Astrocyte (in vitro differentiated cells and primary cell): ENCODE data around the gene METTL8. TPM values are rescaled to one million over a fixed set of nuclear protein-coding genes. Genes with fewer than 3 reads are reported as not detected.
"Not testable (repeated sequence)": the region's sequence is repeated elsewhere in the genome, so short reads cannot be mapped to it uniquely, and the experiment has no call there.

Experiments used
- DNase-seq: peaks from one replicate; pipeline ENCODE4 v3.0.0-alpha.2; 2010; ENCODE audit warnings: low read depth
- FAIRE-seq: peaks from 2 replicates; lab custom pipeline; 2011; peaks lifted over from hg19 to GRCh38; lab: Jason Lieb, UNC
- H2AFZ ChIP-seq: 2 replicates; pipeline ENCODE4 v1.6.0; 2012; ENCODE audit warnings: low read depth, low read length, inconsistent platforms
- H3K27ac ChIP-seq: 2 replicates; pipeline ENCODE4 v1.5.1; 2011; ENCODE audit warnings: low read depth, low read length, inconsistent platforms
- H3K27me3 ChIP-seq: 2 replicates; pipeline ENCODE4 v1.6.0; 2011; ENCODE audit warnings: low read length, inconsistent platforms; ENCODE audit not compliant: insufficient read depth
- H3K36me3 ChIP-seq: 2 replicates; pipeline ENCODE4 v1.5.1; 2011; ENCODE audit warnings: low read length, inconsistent platforms; ENCODE audit not compliant: insufficient read depth
- H3K4me1 ChIP-seq: 2 replicates; pipeline ENCODE4 v1.5.1; 2011; ENCODE audit warnings: low read length, inconsistent platforms; ENCODE audit not compliant: insufficient read depth
- H3K4me2 ChIP-seq: 2 replicates; pipeline ENCODE4 v1.6.0; 2012; ENCODE audit warnings: low read length, inconsistent platforms
- H3K4me3 ChIP-seq: 2 replicates; pipeline ENCODE4 v1.5.1; 2011; ENCODE audit warnings: low read depth, mild to moderate bottlenecking, low read length, inconsistent platforms; ENCODE audit not compliant: insufficient read depth
- H3K79me2 ChIP-seq: 2 replicates; pipeline ENCODE4 v1.6.0; 2012; ENCODE audit warnings: mild to moderate bottlenecking, low read length, inconsistent platforms; ENCODE audit not compliant: insufficient read depth
- H3K9ac ChIP-seq: 2 replicates; pipeline ENCODE4 v1.6.0; 2012; ENCODE audit warnings: mild to moderate bottlenecking, low read length, inconsistent platforms
- H3K9me3 ChIP-seq: 2 replicates; pipeline ENCODE4 v1.5.1; 2012; ENCODE audit warnings: low read depth, mild to moderate bottlenecking, low read length, inconsistent platforms; ENCODE audit not compliant: insufficient read depth
- H4K20me1 ChIP-seq: 2 replicates; pipeline ENCODE4 v1.6.0; 2012; ENCODE audit warnings: low read length, inconsistent platforms; ENCODE audit not compliant: insufficient read depth
- H3K27ac Mint-ChIP-seq: one replicate; pipeline ENCODE4 v1.8.0; 2021; ENCODE audit warnings: mild to moderate bottlenecking, mixed read lengths; ENCODE audit not compliant: unreplicated experiment
- H3K27me3 Mint-ChIP-seq: one replicate; pipeline ENCODE4 v1.8.0; 2021; ENCODE audit warnings: low read depth, mixed read lengths; ENCODE audit not compliant: unreplicated experiment
- H3K36me3 Mint-ChIP-seq: one replicate; pipeline ENCODE4 v1.8.0; 2021; ENCODE audit warnings: low read depth, mixed read lengths; ENCODE audit not compliant: unreplicated experiment
- H3K4me1 Mint-ChIP-seq: one replicate; pipeline ENCODE4 v1.8.0; 2021; ENCODE audit warnings: low read depth, mixed read lengths; ENCODE audit not compliant: unreplicated experiment
- H3K4me3 Mint-ChIP-seq: one replicate; pipeline ENCODE4 v1.8.0; 2021; ENCODE audit warnings: mild to moderate bottlenecking, moderate library complexity, mixed read lengths; ENCODE audit not compliant: unreplicated experiment
- H3K9me3 Mint-ChIP-seq: one replicate; pipeline ENCODE4 v1.8.0; 2021; ENCODE audit warnings: mild to moderate bottlenecking, mixed read lengths; ENCODE audit not compliant: unreplicated experiment
- CTCF ChIP-seq: IDR thresholded peaks from 2 replicates; pipeline ENCODE4 v1.5.1; 2011; ENCODE audit warnings: low read depth, mild to moderate bottlenecking, inconsistent platforms, low read length, moderate library complexity; ENCODE audit not compliant: insufficient read depth
- EZH2 ChIP-seq: IDR thresholded peaks from 2 replicates; pipeline ENCODE4 v1.6.1; 2012; ENCODE audit warnings: mild to moderate bottlenecking, low read length, inconsistent platforms; ENCODE audit not compliant: insufficient read depth
- total RNA-seq: library from RNA; stranded (reverse); gene quantifications from 2 replicates; pipeline ENCODE4 v1.2.1, GENCODE V29; 2021

The METTL8 gene
- total RNA-seq, 1 donor from 2014 or later = 40.4 TPM

- Mint-ChIP-seq H3K27me3 (no peaks in the 10 kb centered on the region), H3K4me3 (no peak overlapping the region), H3K4me1 (peaks cover 4% of the 10 kb centered on the region), H3K9me3 (peaks cover 13% of the 10 kb centered on the region), H3K36me3 (peaks cover 17% of the 10 kb centered on the region), H3K27ac (no peak overlapping the region)
- Histone ChIP-seq H3K27me3 (no peaks in the 10 kb centered on the region), H3K9me3 (no peaks in the 10 kb centered on the region), H3K36me3 (no peaks in the 10 kb centered on the region), H2AFZ (no peak overlapping the region), H3K27ac (no peak overlapping the region), H3K4me3 (no peak overlapping the region), H3K4me2 (no peak overlapping the region), H3K79me2 (no peaks in the 10 kb centered on the region), H4K20me1 (no peaks in the 10 kb centered on the region), H3K4me1 (no peaks in the 10 kb centered on the region), H3K9ac (no peak overlapping the region)
- FAIRE-seq (no peak), DNase-seq (no peak)
- TF ChIP-seq EZH2 = no peak
- TF ChIP-seq CTCF = no peak
Measured at GRCh38 chr2:171383134-171383533, 50.7 kb downstream of the METTL8 start.

- H3K27me3 ChIP-seq, H3K9ac ChIP-seq, DNase-seq, H3K27me3 Mint-ChIP-seq, H3K4me1 ChIP-seq, H3K4me3 Mint-ChIP-seq, H3K9me3 ChIP-seq, H3K27ac ChIP-seq, H3K4me2 ChIP-seq, H3K27ac Mint-ChIP-seq, H2AFZ ChIP-seq, FAIRE-seq, H4K20me1 ChIP-seq, H3K79me2 ChIP-seq, H3K36me3 ChIP-seq, H3K4me1 Mint-ChIP-seq, H3K4me3 ChIP-seq: not testable (repeated sequence)
- Mint-ChIP-seq H3K36me3 (peaks cover 16% of the 10 kb centered on the region), H3K9me3 (peaks cover 15% of the 10 kb centered on the region)
Measured at GRCh38 chr2:171382175-171382574, 51.6 kb downstream of the METTL8 start.

GRCh38 chr2:171377852-171378251 is 55.9 kb downstream of the METTL8 start:
- H3K9me3 ChIP-seq, H3K36me3 ChIP-seq, H3K9ac ChIP-seq, H4K20me1 ChIP-seq, H3K27me3 ChIP-seq, DNase-seq, H3K27ac ChIP-seq, H3K4me1 ChIP-seq, H2AFZ ChIP-seq, H3K27ac Mint-ChIP-seq, H3K4me3 Mint-ChIP-seq, H3K27me3 Mint-ChIP-seq, FAIRE-seq, H3K4me1 Mint-ChIP-seq, H3K79me2 ChIP-seq, H3K4me3 ChIP-seq, H3K4me2 ChIP-seq: not testable (repeated sequence)
- H3K36me3 Mint-ChIP-seq = peaks cover 25% of the 10 kb centered on the region
- peaks cover 17% of the 10 kb centered on the region for H3K9me3 Mint-ChIP-seq

GRCh38 chr2:171367692-171368091 is 66.1 kb downstream of the METTL8 start:
- no peaks in the 10 kb centered on the region for H3K79me2 ChIP-seq
- H3K4me3 ChIP-seq = no peak overlapping the region
- TF ChIP-seq EZH2 (no peak), CTCF (no peak)
- DNase-seq = no peak
- FAIRE-seq = no peak
- H3K36me3 ChIP-seq = no peaks in the 10 kb centered on the region
- H3K9ac ChIP-seq = no peak overlapping the region
- Mint-ChIP-seq H3K4me1 (no peaks in the 10 kb centered on the region), H3K27ac (no peak overlapping the region), H3K36me3 (peaks cover 2% of the 10 kb centered on the region), H3K4me3 (no peak overlapping the region), H3K9me3 (peaks cover 7% of the 10 kb centered on the region), H3K27me3 (no peaks in the 10 kb centered on the region)
- no peaks in the 10 kb centered on the region for H3K9me3 ChIP-seq
- no peaks in the 10 kb centered on the region for H3K27me3 ChIP-seq
- H3K27ac ChIP-seq = no peak overlapping the region
- no peak overlapping the region for H2AFZ ChIP-seq
- H3K4me1 ChIP-seq = no peaks in the 10 kb centered on the region
- H4K20me1 ChIP-seq = no peaks in the 10 kb centered on the region
- H3K4me2 ChIP-seq = no peak overlapping the region
